ENCODE data around the gene SKA2. TPM values are rescaled to one million over a fixed set of nuclear protein-coding genes. Genes with fewer than 3 reads are reported as not detected.

Gene SKA2
- total and polyA plus RNA-seq, 5 donors from 2014 or later, result 37.7 to 86.7 (median 53.7) TPM

GRCh38 chr17:59062509-59062908 lies 92.5 kb downstream of the SKA2 start:
- Mint-ChIP-seq H3K36me3 (peaks cover 37% of the 10 kb centered on the region), H3K27ac (no peak overlapping the region), H3K4me1 (peaks cover 2 to 7% (median 5%) of the 10 kb centered on the region in 4 donors), H3K4me3 (no peak overlapping the region), H3K27me3 (no peaks in the 10 kb centered on the region), H3K9me3 (no peaks in the 10 kb centered on the region)
- Histone ChIP-seq H3K27ac (ENCODE audit: insufficient read depth, low read length, poor library complexity, severe bottlenecking) (no peak overlapping the region), H3K27me3 (ENCODE audit: control insufficient read depth, insufficient read depth, low read length) (no peaks in the 10 kb centered on the region), H3K4me3 (ENCODE audit: low read depth, low read length) (no peak overlapping the region), H3K9me3 (ENCODE audit: control insufficient read depth in 2 of 2, low read length in 2 of 2) (no peaks in the 10 kb centered on the region), H3K36me3 (ENCODE audit: control insufficient read depth, insufficient read depth, low read length) (peaks cover 35% of the 10 kb centered on the region), H3K4me1 (ENCODE audit: control insufficient read depth, insufficient read depth, low read length, poor library complexity, severe bottlenecking) (no peaks in the 10 kb centered on the region)
- ATAC-seq (ENCODE audit: low read depth in 2 of 2), result no peak
- no peak for DNase-seq

Other genes with a start within 250 kb of the SKA2 start
- 27.9 TPM for gene TRIM37, start 48.3 kb downstream of the SKA2 start, total RNA-seq
- gene TRIM37, start 48.3 kb downstream of the SKA2 start, polyA plus RNA-seq, result 10 to 100 TPM in 2 of 4 donors, 1 to 10 TPM in 2; 8.5 to 11.6 (median 10.6) TPM
- gene PRR11, start 560 bp upstream of the SKA2 start, total RNA-seq, result 3.0 TPM
- gene PRR11, start 560 bp upstream of the SKA2 start, polyA plus RNA-seq, result 1 to 10 TPM; 1.2 to 1.8 (median 1.5) TPM
- 10.3 TPM for gene SMG8, start 54.8 kb upstream of the SKA2 start, total RNA-seq
- gene SMG8, start 54.8 kb upstream of the SKA2 start, polyA plus RNA-seq, result 10 to 100 TPM; 10.3 to 16.6 (median 14.0) TPM
- 2.9 TPM for gene GDPD1, start 65.3 kb upstream of the SKA2 start, total RNA-seq
- 1 to 10 TPM; 1.7 to 3.3 (median 2.8) TPM for gene GDPD1, start 65.3 kb upstream of the SKA2 start, polyA plus RNA-seq
- gene YPEL2, start 176.5 kb upstream of the SKA2 start, total RNA-seq, result 64.3 TPM
- gene YPEL2, start 176.5 kb upstream of the SKA2 start, polyA plus RNA-seq, result 10 to 100 TPM; 35.7 to 45.7 (median 41.2) TPM

Data from CD4-positive, CD25-positive, alpha-beta regulatory T cell (primary cell).